Breast epithelium (tissue), 4 donors: ENCODE data around the gene ARL2BP. TPM values are rescaled to one million over a fixed set of nuclear protein-coding genes. Genes with fewer than 3 reads are reported as not detected.

Experiments used
- DNase-seq, 2 donors: peaks; one replicate each; pipeline ENCODE4 v3.0.0-alpha.2; 2019; ENCODE audit warnings: low spot score in 2 of 2
- H3K27ac ChIP-seq, 2 donors: fragments of 200-600 bp; sonication (generic) in 1 of 2; one replicate each; pipeline ENCODE4 v1.5.1; 2016 to 2019; ENCODE audit warnings: mild to moderate bottlenecking in 1 of 2
- H3K27me3 ChIP-seq, 2 donors: fragments of 200-600 bp; sonication (generic) in 1 of 2; one replicate each; pipeline versions ENCODE4 v1.5.1 to v1.6.0; 2017 to 2019; ENCODE audit warnings: control low read depth in 1 of 2, mild to moderate bottlenecking in 1 of 2
- H3K36me3 ChIP-seq: fragments of 200-600 bp; one replicate; pipeline ENCODE4 v1.5.1; 2019
- H3K4me1 ChIP-seq, 2 donors: fragments of 200-600 bp; sonication (generic); one replicate each; pipeline ENCODE4 v1.5.1; 2016 to 2019; ENCODE audit warnings: control low read depth in 1 of 2
- H3K4me3 ChIP-seq, 3 donors: fragments of 200-600 bp; sonication (generic); 1 replicate in 2 of 3; 2 replicates in 1 of 3; pipeline ENCODE4 v1.5.1; 2016 to 2019; ENCODE audit warnings: mild to moderate bottlenecking in 3 of 3, moderate library complexity in 2 of 3
- H3K9me3 ChIP-seq, 2 donors: fragments of 200-600 bp; sonication (generic) in 1 of 2; one replicate each; pipeline ENCODE4 v1.5.1; 2016 to 2019; ENCODE audit warnings: control low read depth in 1 of 2
- CTCF ChIP-seq, 3 donors: fragments of 450-650 bp; IDR thresholded peaks; one replicate each; pipeline ENCODE4 v1.5.1; 2016 to 2017; ENCODE audit warnings: antibody characterized with exemption in 3 of 3, mild to moderate bottlenecking in 3 of 3, moderate library complexity in 3 of 3
- POLR2A ChIP-seq: fragments of 450-650 bp; IDR thresholded peaks from one replicate; pipeline ENCODE4 v1.6.1; 2016; ENCODE audit warnings: antibody characterized with exemption, mild to moderate bottlenecking, moderate library complexity
- POLR2AphosphoS5 ChIP-seq, 3 donors: sonication (generic); formaldehyde crosslinking; IDR thresholded peaks; one replicate each; pipeline ENCODE4 v1.6.1; 2017; ENCODE audit warnings: antibody characterized with exemption in 3 of 3
- intact Hi-C: fragments of 100-400 bp; cut with DNase I; formaldehyde crosslinking; loops from one replicate; pipeline ENCODE4 v1.15.1; 2023; ENCODE audit warnings: low total_unique reads
- total RNA-seq, 3 donors: library from RNA; depleted of rRNA; stranded (reverse); fragments of >200 nt; gene quantifications; one replicate each; pipeline ENCODE4 v1.1.0, GENCODE V29; 2016

ARL2BP gene
- total RNA-seq, 3 donors from 2014 or later: 50.5 to 64.0 (median 62.4) TPM

GRCh38 chr16:57256601-57257395, 11.7 kb downstream of the ARL2BP start:
- intact Hi-C loops: no loop called here
- TF ChIP-seq POLR2A (no peak), CTCF (IDR thresholded peaks at IDR 0.05) (no peak), POLR2AphosphoS5 (IDR thresholded peaks at IDR 0.05) (no peak)
- Histone ChIP-seq H3K27ac (no peak overlapping the region), H3K27me3 (no peaks in the 10 kb centered on the region), H3K4me1 (no peaks in the 10 kb centered on the region), H3K4me3 (no peak overlapping the region), H3K36me3 (no peaks in the 10 kb centered on the region), H3K9me3 (no peaks in the 10 kb centered on the region)
- DNase-seq: no peak

- Histone ChIP-seq H3K9me3 (no peaks in the 10 kb centered on the region), H3K36me3 (no peaks in the 10 kb centered on the region), H3K27me3 (no peaks in the 10 kb centered on the region), H3K4me1 (no peaks in the 10 kb centered on the region), H3K27ac (no peak overlapping the region), H3K4me3 (no peak overlapping the region)
- DNase-seq: no peak
- intact Hi-C loops: no loop called here
- no peak for TF ChIP-seq POLR2A
- no peak for TF ChIP-seq POLR2AphosphoS5 (IDR thresholded peaks at IDR 0.05)
- TF ChIP-seq CTCF (IDR thresholded peaks at IDR 0.05): no peak
These were observed 12.5 kb downstream of the ARL2BP start for GRCh38 chr16:57257455-57258070.

GRCh38 chr16:57258226-57258909, 13.3 kb downstream of the ARL2BP start:
- DNase-seq: no peak
- TF ChIP-seq POLR2A (no peak), POLR2AphosphoS5 (IDR thresholded peaks at IDR 0.05) (no peak), CTCF (IDR thresholded peaks at IDR 0.05) (no peak)
- no peak overlapping the region for H3K27ac ChIP-seq

GRCh38 chr16:57258910-57259475, 13.9 kb downstream of the ARL2BP start:
- no peaks in the 10 kb centered on the region for H3K36me3 ChIP-seq
- H3K27ac ChIP-seq: no peak overlapping the region
- DNase-seq: no peak
- H3K9me3 ChIP-seq: no peaks in the 10 kb centered on the region
- no peaks in the 10 kb centered on the region for H3K4me1 ChIP-seq
- no peak overlapping the region for H3K4me3 ChIP-seq
- intact Hi-C loops: no loop called here
- TF ChIP-seq CTCF (IDR thresholded peaks at IDR 0.05) (no peak), POLR2A (no peak), POLR2AphosphoS5 (IDR thresholded peaks at IDR 0.05) (no peak)
- no peaks in the 10 kb centered on the region for H3K27me3 ChIP-seq

More at GRCh38 chr16:57258226-57258909, 13.3 kb downstream of the ARL2BP start:
- Histone ChIP-seq H3K4me1 (no peaks in the 10 kb centered on the region), H3K36me3 (no peaks in the 10 kb centered on the region), H3K4me3 (no peak overlapping the region), H3K9me3 (no peaks in the 10 kb centered on the region), H3K27me3 (no peaks in the 10 kb centered on the region)
- intact Hi-C loops: no loop called here
